ENCODE measurements around the gene SLC30A1.

SLC30A1 gene

DNA sequence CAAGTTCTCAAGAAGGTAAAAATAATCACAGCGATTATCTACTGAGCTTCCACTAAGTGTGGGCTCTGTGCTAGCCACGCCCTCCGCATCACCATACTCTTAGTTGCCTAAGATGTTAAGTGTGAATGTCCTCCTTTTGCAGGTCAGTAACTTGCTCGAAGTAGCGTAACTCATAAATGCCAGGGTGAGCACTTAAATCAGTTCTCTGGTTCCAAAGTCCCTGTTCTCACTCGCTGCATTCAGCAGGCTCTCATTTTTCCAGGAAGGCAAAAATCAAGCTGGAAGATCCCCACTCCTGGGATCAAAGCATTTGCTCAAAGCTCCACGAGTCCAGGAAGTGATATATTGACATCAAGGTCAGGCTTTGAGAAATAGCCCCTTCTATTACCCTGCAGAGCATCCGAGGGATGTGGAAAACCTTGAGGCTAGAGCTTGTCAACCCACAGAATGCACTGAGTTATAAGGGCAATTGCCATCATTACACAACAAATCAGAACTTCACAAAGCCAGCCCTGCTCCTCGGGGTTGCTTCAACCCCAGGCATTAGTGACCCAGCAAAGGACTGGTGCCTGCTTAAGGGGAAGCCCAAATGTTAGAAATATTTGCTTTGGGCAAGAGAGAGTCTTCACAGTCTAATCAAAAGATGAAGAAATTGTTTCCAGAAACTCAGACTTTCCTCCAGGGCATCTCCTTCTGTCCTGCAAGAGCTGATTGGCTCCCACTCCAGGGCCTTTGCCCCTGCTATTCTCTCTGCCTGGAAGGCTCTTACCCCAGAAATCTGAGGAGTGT, 19.5 kb downstream of the SLC30A1 start:
- H3K4me1 ChIP-seq (ENCODE audit: control insufficient read depth in 1 of 2, insufficient read depth in 2 of 2, low read length in 2 of 2): no peaks in the 10 kb centered on the region
- no peaks in the 10 kb centered on the region for H3K27me3 ChIP-seq (ENCODE audit: low read depth, low read length)
- no peak overlapping the region for H3K27ac ChIP-seq (ENCODE audit: low read length)
- no peak overlapping the region for H3K4me3 ChIP-seq (ENCODE audit: low read depth in 1 of 2, low read length in 2 of 2)
- no peaks in the 10 kb centered on the region for H3K36me3 ChIP-seq (ENCODE audit: control insufficient read depth in 1 of 2, insufficient read depth in 2 of 2, low read length in 2 of 2)
- no peaks in the 10 kb centered on the region for H3K9me3 ChIP-seq (ENCODE audit: control insufficient read depth in 1 of 2, low read length in 2 of 2)

- H3K27ac ChIP-seq (ENCODE audit: low read length): no peak overlapping the region
- H3K9me3 ChIP-seq (ENCODE audit: control insufficient read depth in 1 of 2, low read length in 2 of 2): no peaks in the 10 kb centered on the region
- no peak overlapping the region for H3K4me3 ChIP-seq (ENCODE audit: low read depth in 1 of 2, low read length in 2 of 2)
- no peaks in the 10 kb centered on the region for H3K27me3 ChIP-seq (ENCODE audit: low read depth, low read length)
- no peaks in the 10 kb centered on the region for H3K4me1 ChIP-seq (ENCODE audit: control insufficient read depth in 1 of 2, insufficient read depth in 2 of 2, low read length in 2 of 2)
- H3K36me3 ChIP-seq (ENCODE audit: control insufficient read depth in 1 of 2, insufficient read depth in 2 of 2, low read length in 2 of 2): no peaks in the 10 kb centered on the region
Measured at GRCh38 chr1:211557894-211558625, 20.9 kb downstream of the SLC30A1 start.

- Histone ChIP-seq H3K27ac (ENCODE audit: low read length) (no peak overlapping the region), H3K27me3 (ENCODE audit: low read depth, low read length) (no peaks in the 10 kb centered on the region), H3K4me1 (ENCODE audit: control insufficient read depth in 1 of 2, insufficient read depth in 2 of 2, low read length in 2 of 2) (no peaks in the 10 kb centered on the region), H3K4me3 (ENCODE audit: low read depth in 1 of 2, low read length in 2 of 2) (no peak overlapping the region), H3K9me3 (ENCODE audit: control insufficient read depth in 1 of 2, low read length in 2 of 2) (no peaks in the 10 kb centered on the region), H3K36me3 (ENCODE audit: control insufficient read depth in 1 of 2, insufficient read depth in 2 of 2, low read length in 2 of 2) (no peaks in the 10 kb centered on the region)
Measured at GRCh38 chr1:211553549-211553948, 25.4 kb downstream of the SLC30A1 start.

GRCh38 chr1:211551638-211552460, 27.1 kb downstream of the SLC30A1 start:
- H3K4me3 ChIP-seq (ENCODE audit: low read depth in 1 of 2, low read length in 2 of 2): no peak overlapping the region
- H3K36me3 ChIP-seq (ENCODE audit: control insufficient read depth in 1 of 2, insufficient read depth in 2 of 2, low read length in 2 of 2): no peaks in the 10 kb centered on the region
- H3K27ac ChIP-seq (ENCODE audit: low read length): no peak overlapping the region
- H3K4me1 ChIP-seq (ENCODE audit: control insufficient read depth in 1 of 2, insufficient read depth in 2 of 2, low read length in 2 of 2): no peaks in the 10 kb centered on the region
- H3K27me3 ChIP-seq (ENCODE audit: low read depth, low read length): no peaks in the 10 kb centered on the region
- no peaks in the 10 kb centered on the region for H3K9me3 ChIP-seq (ENCODE audit: control insufficient read depth in 1 of 2, low read length in 2 of 2)

GRCh38 chr1:211549092-211549711, 29.8 kb downstream of the SLC30A1 start:
- Histone ChIP-seq H3K4me1 (ENCODE audit: control insufficient read depth in 1 of 2, insufficient read depth in 2 of 2, low read length in 2 of 2) (no peaks in the 10 kb centered on the region), H3K27me3 (ENCODE audit: low read depth, low read length) (no peaks in the 10 kb centered on the region), H3K27ac (ENCODE audit: low read length) (no peak overlapping the region), H3K4me3 (ENCODE audit: low read depth in 1 of 2, low read length in 2 of 2) (no peak overlapping the region), H3K36me3 (ENCODE audit: control insufficient read depth in 1 of 2, insufficient read depth in 2 of 2, low read length in 2 of 2) (no peaks in the 10 kb centered on the region), H3K9me3 (ENCODE audit: control insufficient read depth in 1 of 2, low read length in 2 of 2) (no peaks in the 10 kb centered on the region)

DNA sequence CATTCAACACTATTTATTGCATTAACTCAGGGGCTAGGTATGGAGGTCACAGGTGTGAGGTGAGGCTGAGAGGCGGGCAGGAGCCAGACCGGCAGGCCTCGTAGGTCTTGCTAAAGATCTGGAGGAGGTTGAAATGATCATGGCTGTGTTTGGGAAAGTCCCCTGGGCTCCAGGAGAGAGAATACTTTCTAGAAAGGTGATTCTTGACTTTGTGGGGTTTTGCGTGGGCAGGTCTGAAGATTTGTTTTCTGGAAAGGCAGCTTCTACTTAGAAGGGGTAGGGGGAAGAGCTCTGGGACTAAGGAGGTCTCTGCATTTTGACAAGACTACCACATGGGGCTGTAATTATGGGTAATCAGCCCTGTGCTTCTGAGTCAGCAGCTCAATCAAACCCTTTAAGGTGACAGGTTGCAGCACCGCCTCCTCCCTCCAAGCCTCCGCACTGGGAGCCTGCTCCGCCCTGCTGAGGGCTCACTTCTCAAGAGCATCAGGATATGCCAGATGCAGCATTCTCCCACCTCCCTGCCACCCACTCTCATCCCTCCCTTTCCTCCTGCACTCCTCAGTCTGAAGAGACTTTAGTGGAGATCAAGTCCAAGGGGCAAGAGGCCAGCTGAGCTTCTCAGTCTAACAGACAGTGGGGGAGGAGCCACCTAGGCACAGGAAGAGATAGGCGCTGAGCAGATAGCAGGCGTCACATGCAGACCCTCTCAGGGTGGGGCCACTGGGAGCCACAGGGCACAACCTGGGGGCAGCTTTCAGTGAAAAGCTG, 30.5 kb downstream of the SLC30A1 start:
- Histone ChIP-seq H3K27me3 (ENCODE audit: low read depth, low read length) (no peaks in the 10 kb centered on the region), H3K4me1 (ENCODE audit: control insufficient read depth in 1 of 2, insufficient read depth in 2 of 2, low read length in 2 of 2) (no peaks in the 10 kb centered on the region), H3K36me3 (ENCODE audit: control insufficient read depth in 1 of 2, insufficient read depth in 2 of 2, low read length in 2 of 2) (no peaks in the 10 kb centered on the region), H3K4me3 (ENCODE audit: low read depth in 1 of 2, low read length in 2 of 2) (no peak overlapping the region), H3K27ac (ENCODE audit: low read length) (no peak overlapping the region), H3K9me3 (ENCODE audit: control insufficient read depth in 1 of 2, low read length in 2 of 2) (no peaks in the 10 kb centered on the region)

DNA sequence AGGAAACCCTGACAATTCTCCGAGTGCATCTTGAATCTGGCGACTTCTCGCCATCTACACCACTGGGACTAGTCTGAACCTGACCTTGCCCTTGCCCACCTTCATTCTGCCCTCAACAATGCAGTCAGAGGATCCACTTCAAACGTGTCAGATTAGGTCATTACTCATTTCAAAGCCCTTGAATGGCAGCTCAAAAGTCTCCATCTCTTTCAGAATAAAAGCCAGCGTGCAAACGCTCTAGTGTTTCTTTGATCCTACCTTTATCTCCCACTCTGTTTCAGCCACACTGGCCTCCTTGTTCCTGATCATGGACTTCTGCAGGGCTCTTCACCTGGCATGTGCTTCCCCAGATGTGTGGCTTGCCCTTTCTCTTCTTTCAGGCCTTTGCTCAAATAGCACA, 31.3 kb downstream of the SLC30A1 start:
- Histone ChIP-seq H3K4me1 (ENCODE audit: control insufficient read depth in 1 of 2, insufficient read depth in 2 of 2, low read length in 2 of 2) (no peaks in the 10 kb centered on the region), H3K4me3 (ENCODE audit: low read depth in 1 of 2, low read length in 2 of 2) (no peak overlapping the region), H3K27me3 (ENCODE audit: low read depth, low read length) (no peaks in the 10 kb centered on the region), H3K36me3 (ENCODE audit: control insufficient read depth in 1 of 2, insufficient read depth in 2 of 2, low read length in 2 of 2) (no peaks in the 10 kb centered on the region), H3K27ac (ENCODE audit: low read length) (no peak overlapping the region), H3K9me3 (ENCODE audit: control insufficient read depth in 1 of 2, low read length in 2 of 2) (no peaks in the 10 kb centered on the region)

DNA sequence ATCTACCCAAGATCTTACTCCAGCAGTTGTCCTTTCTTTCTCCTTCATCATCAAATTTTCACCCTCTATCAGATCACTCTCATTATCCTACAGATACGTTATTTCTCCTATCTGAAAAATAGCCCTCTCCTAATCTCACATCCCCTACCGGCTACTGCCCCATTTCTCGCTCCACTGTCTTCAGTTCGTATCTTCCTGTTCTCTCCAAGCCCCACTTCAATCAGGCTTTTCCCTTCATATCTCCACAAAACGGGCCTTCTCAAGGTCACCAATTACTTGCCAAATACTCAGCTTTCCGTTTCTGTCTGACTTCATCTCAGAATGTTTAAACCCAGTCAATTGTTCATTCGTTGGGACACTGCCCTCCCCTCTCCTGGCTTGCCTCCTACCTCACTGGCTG, 32.4 kb downstream of the SLC30A1 start:
- Histone ChIP-seq H3K27ac (ENCODE audit: low read length) (no peak overlapping the region), H3K27me3 (ENCODE audit: low read depth, low read length) (no peaks in the 10 kb centered on the region), H3K36me3 (ENCODE audit: control insufficient read depth in 1 of 2, insufficient read depth in 2 of 2, low read length in 2 of 2) (no peaks in the 10 kb centered on the region), H3K9me3 (ENCODE audit: control insufficient read depth in 1 of 2, low read length in 2 of 2) (no peaks in the 10 kb centered on the region), H3K4me3 (ENCODE audit: low read depth in 1 of 2, low read length in 2 of 2) (no peak overlapping the region), H3K4me1 (ENCODE audit: control insufficient read depth in 1 of 2, insufficient read depth in 2 of 2, low read length in 2 of 2) (no peaks in the 10 kb centered on the region)

DNA sequence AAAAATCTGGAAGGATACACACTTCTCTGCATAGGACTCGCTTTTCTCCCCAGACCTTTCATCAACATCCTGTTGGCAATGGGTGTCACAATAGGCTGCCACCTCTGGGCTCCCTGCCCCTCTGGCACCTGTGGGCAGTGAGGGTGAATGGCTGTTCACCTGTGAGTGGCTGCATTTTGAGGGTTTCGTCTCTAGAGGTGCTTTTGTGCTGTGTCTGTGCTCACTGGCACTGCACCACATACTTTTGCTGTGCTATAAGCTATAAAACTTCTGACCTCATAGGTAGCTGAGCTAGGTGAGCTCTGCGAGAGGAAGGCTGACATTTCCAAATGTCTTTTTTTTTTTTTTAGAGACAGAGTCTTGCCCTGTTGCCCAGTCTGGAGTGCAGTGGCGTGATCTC, 35.9 kb downstream of the SLC30A1 start:
- H3K27me3 ChIP-seq (ENCODE audit: low read depth, low read length): no peaks in the 10 kb centered on the region
- H3K4me3 ChIP-seq (ENCODE audit: low read depth in 1 of 2, low read length in 2 of 2): no peak overlapping the region
- H3K4me1 ChIP-seq (ENCODE audit: control insufficient read depth in 1 of 2, insufficient read depth in 2 of 2, low read length in 2 of 2): no peaks in the 10 kb centered on the region
- no peaks in the 10 kb centered on the region for H3K9me3 ChIP-seq (ENCODE audit: control insufficient read depth in 1 of 2, low read length in 2 of 2)
- H3K27ac ChIP-seq (ENCODE audit: low read length): no peak overlapping the region
- H3K36me3 ChIP-seq (ENCODE audit: control insufficient read depth in 1 of 2, insufficient read depth in 2 of 2, low read length in 2 of 2): no peaks in the 10 kb centered on the region

- Histone ChIP-seq H3K4me3 (ENCODE audit: low read depth in 1 of 2, low read length in 2 of 2) (no peak overlapping the region), H3K36me3 (ENCODE audit: control insufficient read depth in 1 of 2, insufficient read depth in 2 of 2, low read length in 2 of 2) (no peaks in the 10 kb centered on the region), H3K27ac (ENCODE audit: low read length) (no peak overlapping the region), H3K4me1 (ENCODE audit: control insufficient read depth in 1 of 2, insufficient read depth in 2 of 2, low read length in 2 of 2) (no peaks in the 10 kb centered on the region), H3K27me3 (ENCODE audit: low read depth, low read length) (no peaks in the 10 kb centered on the region), H3K9me3 (ENCODE audit: control insufficient read depth in 1 of 2, low read length in 2 of 2) (no peaks in the 10 kb centered on the region)
Measured at GRCh38 chr1:211541720-211542477, 37.1 kb downstream of the SLC30A1 start.

Data from muscle layer of duodenum (tissue), 2 donors.